Thymus (tissue), 11 donors: ENCODE data around the gene AKR7A2. TPM values are rescaled to one million over a fixed set of nuclear protein-coding genes. Genes with fewer than 3 reads are reported as not detected.

Source experiments
- DNase-seq, 9 donors: peaks; one replicate each; pipeline ENCODE4 v3.0.0-alpha.2; 2013; ENCODE audit warnings: low spot score in 9 of 9, low read depth in 6 of 9, missing footprints in 1 of 9
- H3K27ac ChIP-seq, 2 donors: one replicate each; pipeline ENCODE4 v1.5.1; 2013; ENCODE audit warnings: control low read depth in 1 of 2, low read depth in 1 of 2, low read length in 1 of 2, mild to moderate bottlenecking in 1 of 2, moderate library complexity in 1 of 2
- H3K27me3 ChIP-seq, 2 donors: one replicate each; pipeline ENCODE4 v1.5.1; 2013; ENCODE audit warnings: low read length in 1 of 2; ENCODE audit not compliant: control insufficient read depth in 2 of 2, insufficient read depth in 1 of 2
- H3K36me3 ChIP-seq, 2 donors: one replicate each; pipeline ENCODE4 v1.5.1; 2013; ENCODE audit warnings: low read length in 1 of 2, mild to moderate bottlenecking in 1 of 2, moderate library complexity in 1 of 2; ENCODE audit not compliant: control insufficient read depth in 2 of 2, insufficient read depth in 2 of 2
- H3K4me1 ChIP-seq, 2 donors: one replicate each; pipeline ENCODE4 v1.5.1; 2013; ENCODE audit warnings: low read length in 2 of 2; ENCODE audit not compliant: control insufficient read depth in 2 of 2, insufficient read depth in 2 of 2
- H3K4me3 ChIP-seq, 2 donors: one replicate each; pipeline ENCODE4 v1.5.1; 2013; ENCODE audit warnings: low read length in 2 of 2, control low read depth in 1 of 2, mild to moderate bottlenecking in 1 of 2
- H3K9me3 ChIP-seq, 2 donors: one replicate each; pipeline ENCODE4 v1.5.1; 2013; ENCODE audit warnings: low read length in 1 of 2, mild to moderate bottlenecking in 1 of 2; ENCODE audit not compliant: control insufficient read depth in 2 of 2, insufficient read depth in 1 of 2
- WGBS: extraction: QIAGEN DNeasy Blood & Tissue Kit; methylation state at CpG from one replicate; pipeline ENCODE4 v1.1.7; 2013; 5-methylcytosine and 5-hydroxymethylcytosine counted together
- polyA plus RNA-seq: library from polyadenylated mRNA; stranded (reverse); fragments of 200-250 nt; gene quantifications from one replicate; pipeline ENCODE4 v1.2.3, GENCODE V29; 2013
- total RNA-seq: library from RNA; stranded (reverse); fragments of 120-200 nt; gene quantifications from one replicate; pipeline ENCODE4 v1.2.4, GENCODE V29; 2013
- donor health status: healthy.

Gene AKR7A2
- total and polyA plus RNA-seq, 2 donors, result 24.8 to 54.3 TPM

- WGBS, result 97% methylated on average over 9 of the region's 9 CpGs
Measured at GRCh38 chr1:19324665-19324990, 12.7 kb upstream of the AKR7A2 start.

GRCh38 chr1:19323987-19324664, 12.2 kb upstream of the AKR7A2 start:
- DNase-seq, result no peak
- 93% methylated on average over 23 of the region's 23 CpGs for WGBS
- peaks cover 0 to 4% of the 10 kb centered on the region in 2 donors for H3K9me3 ChIP-seq
- H3K27ac ChIP-seq, result no peak overlapping the region
- H3K4me1 ChIP-seq, result no peaks in the 10 kb centered on the region
- H3K36me3 ChIP-seq, result peaks cover 4 to 12% of the 10 kb centered on the region in 2 donors
- no peaks in the 10 kb centered on the region for H3K27me3 ChIP-seq
- no peak overlapping the region for H3K4me3 ChIP-seq

More at GRCh38 chr1:19324665-19324990, 12.7 kb upstream of the AKR7A2 start:
- Histone ChIP-seq H3K4me3 (no peak overlapping the region), H3K9me3 (peaks cover 0 to 4% of the 10 kb centered on the region in 2 donors), H3K27ac (no peak overlapping the region), H3K36me3 (peaks cover 4 to 12% of the 10 kb centered on the region in 2 donors), H3K27me3 (no peaks in the 10 kb centered on the region), H3K4me1 (no peaks in the 10 kb centered on the region)
- DNase-seq, result no peak

GRCh38 chr1:19322481-19322880, 10.5 kb upstream of the AKR7A2 start:
- Histone ChIP-seq H3K4me3 (no peak overlapping the region), H3K9me3 (peaks cover 0 to 4% of the 10 kb centered on the region in 2 donors), H3K36me3 (peaks cover 4 to 10% of the 10 kb centered on the region in 2 donors), H3K27me3 (no peaks in the 10 kb centered on the region), H3K4me1 (no peaks in the 10 kb centered on the region), H3K27ac (no peak overlapping the region)
- WGBS, result 82% methylated on average over 10 of the region's 10 CpGs
- DNase-seq, result no peak

GRCh38 chr1:19321071-19321470, 9.1 kb upstream of the AKR7A2 start:
- no peak overlapping the region for H3K27ac ChIP-seq
- no peak for DNase-seq
- WGBS, result 97% methylated on average over 3 of the region's 3 CpGs
- no peak overlapping the region for H3K4me3 ChIP-seq
- H3K4me1 ChIP-seq, result no peaks in the 10 kb centered on the region
- H3K9me3 ChIP-seq, result peaks cover 0 to 4% of the 10 kb centered on the region in 2 donors
- H3K36me3 ChIP-seq, result peaks cover 4 to 10% of the 10 kb centered on the region in 2 donors
- no peaks in the 10 kb centered on the region for H3K27me3 ChIP-seq

GRCh38 chr1:19319196-19319595, 7.3 kb upstream of the AKR7A2 start:
- 96% methylated on average over 3 of the region's 3 CpGs for WGBS
- Histone ChIP-seq H3K27ac (no peak overlapping the region), H3K27me3 (no peaks in the 10 kb centered on the region), H3K36me3 (peaks cover 0 to 5% of the 10 kb centered on the region in 2 donors), H3K9me3 (peaks cover 0 to 4% of the 10 kb centered on the region in 2 donors), H3K4me1 (peaks cover 0 to 4% of the 10 kb centered on the region in 2 donors), H3K4me3 (no peak overlapping the region)
- DNase-seq, result no peak

- whole genome bisulfite sequencing, result 92% methylated on average over 13 of the region's 13 CpGs
- peaks cover 0 to 3% of the 10 kb centered on the region in 2 donors for H3K36me3 ChIP-seq
- DNase-seq, result no peak
Measured at GRCh38 chr1:19317126-19317910, 5.4 kb upstream of the AKR7A2 start.

GRCh38 chr1:19315378-19316198, 3.6 kb upstream of the AKR7A2 start:
- Histone ChIP-seq H3K4me3 (no peak overlapping the region), H3K27me3 (peaks cover 0 to 3% of the 10 kb centered on the region in 2 donors), H3K4me1 (peaks cover 5 to 24% of the 10 kb centered on the region in 2 donors), H3K36me3 (peaks cover 0 to 3% of the 10 kb centered on the region in 2 donors), H3K27ac (no peak overlapping the region), H3K9me3 (no peaks in the 10 kb centered on the region)
- 43% methylated on average over 17 of the region's 17 CpGs for WGBS
- no peak for DNase-seq

More at GRCh38 chr1:19317126-19317910, 5.4 kb upstream of the AKR7A2 start:
- peaks cover 0 to 14% of the 10 kb centered on the region in 2 donors for H3K4me1 ChIP-seq
- H3K9me3 ChIP-seq, result peaks cover 0 to 4% of the 10 kb centered on the region in 2 donors
- H3K27me3 ChIP-seq, result peaks cover 0 to 3% of the 10 kb centered on the region in 2 donors
- no peak overlapping the region for H3K4me3 ChIP-seq
- H3K27ac ChIP-seq, result no peak overlapping the region

- H3K4me1 ChIP-seq, result peaks cover 5 to 24% of the 10 kb centered on the region in 2 donors
- no peak for DNase-seq
- peaks cover 0 to 3% of the 10 kb centered on the region in 2 donors for H3K27me3 ChIP-seq
- H3K9me3 ChIP-seq, result no peaks in the 10 kb centered on the region
- H3K4me3 ChIP-seq, result no peak overlapping the region
- no peak overlapping the region for H3K27ac ChIP-seq
- H3K36me3 ChIP-seq, result peaks cover 0 to 3% of the 10 kb centered on the region in 2 donors
- WGBS, result 93% methylated on average over 10 of the region's 10 CpGs
Measured at GRCh38 chr1:19313961-19314882, 2.3 kb upstream of the AKR7A2 start.
